ENCODE measurements around the gene POLR2E.

- TF ChIP-seq, protein P1, sequence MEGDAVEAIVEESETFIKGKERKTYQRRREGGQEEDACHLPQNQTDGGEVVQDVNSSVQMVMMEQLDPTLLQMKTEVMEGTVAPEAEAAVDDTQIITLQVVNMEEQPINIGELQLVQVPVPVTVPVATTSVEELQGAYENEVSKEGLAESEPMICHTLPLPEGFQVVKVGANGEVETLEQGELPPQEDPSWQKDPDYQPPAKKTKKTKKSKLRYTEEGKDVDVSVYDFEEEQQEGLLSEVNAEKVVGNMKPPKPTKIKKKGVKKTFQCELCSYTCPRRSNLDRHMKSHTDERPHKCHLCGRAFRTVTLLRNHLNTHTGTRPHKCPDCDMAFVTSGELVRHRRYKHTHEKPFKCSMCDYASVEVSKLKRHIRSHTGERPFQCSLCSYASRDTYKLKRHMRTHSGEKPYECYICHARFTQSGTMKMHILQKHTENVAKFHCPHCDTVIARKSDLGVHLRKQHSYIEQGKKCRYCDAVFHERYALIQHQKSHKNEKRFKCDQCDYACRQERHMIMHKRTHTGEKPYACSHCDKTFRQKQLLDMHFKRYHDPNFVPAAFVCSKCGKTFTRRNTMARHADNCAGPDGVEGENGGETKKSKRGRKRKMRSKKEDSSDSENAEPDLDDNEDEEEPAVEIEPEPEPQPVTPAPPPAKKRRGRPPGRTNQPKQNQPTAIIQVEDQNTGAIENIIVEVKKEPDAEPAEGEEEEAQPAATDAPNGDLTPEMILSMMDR (IDR thresholded peaks at IDR 0.05; ENCODE audit: low read depth, low read length, poor library complexity, severe bottlenecking), result peak; percentile 95
- TF ChIP-seq EZH2phosphoT487 (IDR thresholded peaks at IDR 0.05; ENCODE audit: borderline replicate concordance, low read length), result no peak
Measured at GRCh38 chr19:1113030-1113985, 18.1 kb upstream of the POLR2E start.
